Stimulated activated CD8-positive, alpha-beta memory T cell treated with anti-CD3 and anti-CD28 coated beads, Interleukin-7, amount 100 ng/mL, for 1 hour (primary cell): ENCODE data around the gene THAP9.

ENCODE experiments used
- DNase-seq, 2 donors: peaks; one replicate each; pipeline ENCODE4 v3.0.0-alpha.2; 2020; ENCODE audit warnings: low read depth in 2 of 2

THAP9 gene

DNA sequence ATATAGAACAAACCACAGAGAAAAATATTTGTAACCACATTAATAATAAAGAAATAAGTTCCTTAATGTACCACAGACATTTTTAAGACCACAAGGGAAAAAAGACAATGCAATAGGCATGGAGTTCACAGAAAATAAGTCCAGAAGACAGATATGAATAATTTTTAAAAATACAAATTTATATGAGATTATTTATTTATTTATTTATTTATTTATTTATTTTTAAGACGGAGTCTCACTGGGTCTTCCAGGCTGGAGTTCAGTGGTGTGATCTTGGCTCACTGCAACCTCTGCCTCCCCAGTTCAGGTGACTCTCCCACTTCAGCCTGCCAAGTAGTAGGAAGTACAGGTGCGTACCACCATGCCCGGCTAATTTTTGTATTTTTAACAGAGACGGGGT, 53.7 kb downstream of the THAP9 start:
- DNase-seq, result no peak

DNA sequence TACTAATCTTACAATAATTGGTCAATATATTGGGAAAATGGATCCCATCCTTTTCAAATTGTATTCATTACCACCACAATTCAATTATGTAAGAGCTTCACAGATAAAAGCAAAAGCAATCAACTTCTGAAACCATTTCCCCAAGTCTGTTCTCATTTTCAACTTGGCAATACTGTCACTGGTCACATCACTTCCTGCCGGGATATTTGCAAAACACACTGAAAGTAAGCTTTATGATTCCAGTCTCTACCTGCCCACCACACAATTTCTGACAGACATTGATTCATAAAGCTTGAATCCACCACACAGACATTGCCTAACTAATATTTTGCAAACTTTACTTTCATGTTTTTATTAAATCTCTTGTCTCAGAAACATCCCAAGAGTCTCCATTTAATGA, 56.5 kb downstream of the THAP9 start:
- DNase-seq, result no peak

DNA sequence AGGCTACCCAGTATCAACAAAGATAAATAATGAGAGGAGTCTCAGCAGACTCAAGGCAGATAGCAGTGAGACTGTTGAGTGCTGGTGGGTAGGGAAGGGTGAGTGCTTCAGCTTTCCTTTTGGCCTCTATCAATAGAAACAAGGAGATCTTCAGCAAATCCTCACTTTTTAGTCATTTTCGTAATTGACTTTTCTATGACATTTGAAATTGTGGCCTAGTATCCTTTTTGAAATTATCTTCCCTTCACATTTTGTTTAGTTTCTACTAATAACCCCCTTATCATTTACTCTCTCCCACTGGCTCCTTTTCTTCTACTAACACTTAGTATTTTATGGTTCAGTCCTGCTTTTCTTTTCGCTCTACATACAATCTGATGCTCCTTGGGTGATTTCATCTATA, 65.2 kb downstream of the THAP9 start:
- DNase-seq, result no peak

DNA sequence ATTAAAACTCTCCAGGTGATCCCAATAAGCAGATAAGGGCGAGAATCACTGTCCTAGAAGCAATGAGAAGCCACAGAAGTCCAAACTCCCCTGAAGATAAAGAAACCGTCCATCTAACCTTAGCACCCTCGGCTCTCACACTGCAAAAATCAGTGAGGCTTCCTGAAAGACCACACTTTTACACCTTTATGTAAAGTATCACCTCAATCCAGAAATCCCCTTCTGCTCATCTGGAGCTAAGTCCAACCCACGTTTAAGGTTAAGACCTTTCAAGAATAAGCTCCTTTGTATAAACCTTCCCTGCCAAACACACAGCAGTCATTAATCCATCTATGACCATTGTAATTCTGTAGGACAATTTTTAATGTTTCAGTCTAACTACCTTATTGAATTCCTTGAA, 68.4 kb downstream of the THAP9 start:
- no peak for DNase-seq

DNA sequence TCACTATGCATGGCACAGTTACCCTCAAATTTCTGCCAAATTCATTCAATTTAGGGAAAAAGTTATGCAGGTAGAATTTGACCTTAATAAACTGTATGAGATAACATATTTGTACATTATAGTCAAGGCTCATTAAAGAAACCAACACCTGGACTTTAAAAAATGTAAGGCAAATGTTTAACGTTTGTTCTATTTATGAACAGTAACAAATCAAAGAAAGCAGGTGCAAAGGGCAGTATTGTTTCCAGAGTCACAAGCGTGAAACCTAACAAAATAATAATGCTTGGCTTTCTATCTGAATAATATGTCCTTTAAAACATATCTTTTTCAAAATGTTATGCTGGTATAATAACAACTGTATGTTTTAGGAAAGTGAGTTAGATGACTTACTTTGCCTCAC, 68.9 kb downstream of the THAP9 start:
- DNase-seq, result no peak
